Sigmoid colon (tissue), 7 donors: ENCODE data around the gene CACNA2D3. TPM values are rescaled to one million over a fixed set of nuclear protein-coding genes. Genes with fewer than 3 reads are reported as not detected.
"Not testable (repeated sequence)": the region's sequence is repeated elsewhere in the genome, so short reads cannot be mapped to it uniquely, and the experiment has no call there.

ENCODE experiments used
- DNase-seq: peaks from one replicate; pipeline ENCODE4 v3.0.0-alpha.2; 2019
- H3K27ac ChIP-seq, 4 donors: fragments of 200-600 bp; sonication (generic); one replicate each; pipeline ENCODE4 v1.5.1; 2016 to 2019; ENCODE audit warnings: mild to moderate bottlenecking in 1 of 4
- H3K27me3 ChIP-seq, 3 donors: fragments of 200-600 bp; sonication (generic); one replicate each; pipeline ENCODE4 v1.5.1; 2019; ENCODE audit warnings: mild to moderate bottlenecking in 1 of 3
- H3K36me3 ChIP-seq, 4 donors: fragments of 200-600 bp; sonication (generic); one replicate each; pipeline ENCODE4 v1.5.1; 2016 to 2019
- H3K4me1 ChIP-seq, 4 donors: fragments of 200-600 bp; sonication (generic); one replicate each; pipeline ENCODE4 v1.5.1; 2017 to 2019
- H3K4me3 ChIP-seq, 4 donors: fragments of 200-600 bp; sonication (generic); one replicate each; pipeline ENCODE4 v1.5.1; 2017 to 2019; ENCODE audit warnings: mild to moderate bottlenecking in 2 of 4, moderate library complexity in 1 of 4
- H3K9me3 ChIP-seq, 4 donors: fragments of 200-600 bp in 3 of 4; sonication (generic) in 3 of 4; one replicate each; pipeline versions ENCODE4 v1.5.1 to v1.6.1; 2013 to 2019
- EP300 ChIP-seq, 4 donors: sonication (generic); formaldehyde crosslinking; IDR thresholded peaks; one replicate each; pipeline ENCODE4 v1.6.1; 2017; ENCODE audit warnings: antibody characterized with exemption in 4 of 4
- POLR2A ChIP-seq, 2 donors: fragments of 450-650 bp; IDR thresholded peaks; one replicate each; pipeline ENCODE4 v1.6.1; 2016; ENCODE audit warnings: antibody characterized with exemption in 2 of 2, mild to moderate bottlenecking in 2 of 2, moderate library complexity in 2 of 2
- POLR2AphosphoS5 ChIP-seq, 4 donors: sonication (generic); formaldehyde crosslinking; IDR thresholded peaks; one replicate each; pipeline ENCODE4 v1.6.1; 2017; ENCODE audit warnings: antibody characterized with exemption in 4 of 4
- WGBS, 2 donors: extraction: QIAGEN DNeasy Blood & Tissue Kit; methylation state at CpG; one replicate each; pipeline ENCODE4 v1.1.7; 2013; 5-methylcytosine and 5-hydroxymethylcytosine counted together
- intact Hi-C: fragments of 100-400 bp; cut with DNase I; formaldehyde crosslinking; loops from one replicate; pipeline ENCODE4 v1.15.1; 2023
- polyA plus RNA-seq, 3 donors: library from polyadenylated mRNA; stranded (reverse); fragments of 200-250 nt; gene quantifications; one replicate each; pipeline ENCODE4 v1.2.3, GENCODE V29; 2013
- total RNA-seq, 4 donors: library from RNA; depleted of rRNA; stranded (reverse); fragments of >200 nt; gene quantifications; one replicate each; pipeline ENCODE4 v1.1.0, GENCODE V29; 2016
- TF ChIP-seq, protein P1 (sequence below), 4 experiments: fragments of 450-650 bp in 3 of 4; fragments of 200-600 bp in 1 of 4; IDR thresholded peaks; one replicate each; pipeline ENCODE4 v1.5.1; 2016 to 2019; ENCODE audit warnings: antibody characterized with exemption in 4 of 4, mild to moderate bottlenecking in 3 of 4, moderate library complexity in 2 of 4
- donor health status: healthy with polysubstance abuse.
- donor health status: Bipolar disorder and iron deficiency.
- donor health status: healthy.

The CACNA2D3 gene
- total and polyA plus RNA-seq, 7 donors = 0.32 to 10.2 (median 4.8) TPM; not detected in 1

DNA sequence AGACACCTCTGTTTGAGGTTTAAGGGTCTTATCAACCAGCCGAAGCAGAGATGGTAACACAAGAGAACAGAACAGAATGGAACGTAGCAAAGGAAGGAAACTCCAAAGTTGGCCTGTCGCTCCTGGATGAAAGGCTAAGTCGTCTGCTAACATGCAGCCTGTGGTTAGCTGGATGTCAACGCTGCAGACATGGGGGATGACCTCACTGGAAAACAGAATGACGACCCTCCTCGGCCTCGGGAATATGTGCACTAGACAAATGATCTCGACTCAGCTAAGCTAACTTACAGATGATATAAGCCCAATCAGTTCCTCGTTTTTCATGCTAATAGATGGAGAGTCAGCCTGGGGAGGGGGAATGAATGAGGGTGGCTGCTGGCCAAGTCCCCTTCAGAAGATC, 983.3 kb downstream of the CACNA2D3 start:
- intact Hi-C loops = no loop called here

DNA sequence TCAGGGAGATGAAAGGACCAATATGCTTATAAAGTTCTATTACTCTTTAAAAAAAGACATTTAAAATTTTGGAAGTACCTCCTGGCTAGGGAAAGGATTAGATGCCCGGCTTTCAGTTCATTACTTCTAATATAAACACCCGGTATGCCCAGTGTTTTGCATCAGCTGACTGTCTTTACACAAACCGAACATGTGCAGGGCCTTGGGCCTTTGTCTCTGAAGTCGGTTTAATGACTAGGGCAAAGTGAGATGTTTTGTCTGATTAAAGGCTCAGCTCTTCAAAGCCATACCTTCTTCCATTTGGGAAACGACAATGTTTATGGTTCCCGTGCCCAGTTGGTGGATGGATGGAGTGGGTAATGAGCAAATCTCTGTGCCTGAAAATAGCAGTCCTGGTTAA, 984.8 kb downstream of the CACNA2D3 start:
- Histone ChIP-seq H3K27me3 (no peaks in the 10 kb centered on the region), H3K4me3 (no peak overlapping the region), H3K27ac (no peak overlapping the region), H3K9me3 (no peaks in the 10 kb centered on the region), H3K36me3 (no peaks in the 10 kb centered on the region), H3K4me1 (no peaks in the 10 kb centered on the region)
- TF ChIP-seq, protein P1, sequence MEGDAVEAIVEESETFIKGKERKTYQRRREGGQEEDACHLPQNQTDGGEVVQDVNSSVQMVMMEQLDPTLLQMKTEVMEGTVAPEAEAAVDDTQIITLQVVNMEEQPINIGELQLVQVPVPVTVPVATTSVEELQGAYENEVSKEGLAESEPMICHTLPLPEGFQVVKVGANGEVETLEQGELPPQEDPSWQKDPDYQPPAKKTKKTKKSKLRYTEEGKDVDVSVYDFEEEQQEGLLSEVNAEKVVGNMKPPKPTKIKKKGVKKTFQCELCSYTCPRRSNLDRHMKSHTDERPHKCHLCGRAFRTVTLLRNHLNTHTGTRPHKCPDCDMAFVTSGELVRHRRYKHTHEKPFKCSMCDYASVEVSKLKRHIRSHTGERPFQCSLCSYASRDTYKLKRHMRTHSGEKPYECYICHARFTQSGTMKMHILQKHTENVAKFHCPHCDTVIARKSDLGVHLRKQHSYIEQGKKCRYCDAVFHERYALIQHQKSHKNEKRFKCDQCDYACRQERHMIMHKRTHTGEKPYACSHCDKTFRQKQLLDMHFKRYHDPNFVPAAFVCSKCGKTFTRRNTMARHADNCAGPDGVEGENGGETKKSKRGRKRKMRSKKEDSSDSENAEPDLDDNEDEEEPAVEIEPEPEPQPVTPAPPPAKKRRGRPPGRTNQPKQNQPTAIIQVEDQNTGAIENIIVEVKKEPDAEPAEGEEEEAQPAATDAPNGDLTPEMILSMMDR (IDR thresholded peaks at IDR 0.05) = no peak
- no peak for TF ChIP-seq POLR2A (IDR thresholded peaks at IDR 0.05)
- TF ChIP-seq POLR2AphosphoS5 (IDR thresholded peaks at IDR 0.05) = no peak
- TF ChIP-seq EP300 (IDR thresholded peaks at IDR 0.05) = no peak
- intact Hi-C loops = no loop called here
- no peak for DNase-seq
- WGBS, 2 donors = 78 to 79% methylated on average over 6 of the region's 6 CpGs

More for the DNA sequence above, 983.3 kb downstream of the CACNA2D3 start:
- Histone ChIP-seq H3K36me3 (no peaks in the 10 kb centered on the region), H3K4me3 (no peak overlapping the region), H3K27me3 (no peaks in the 10 kb centered on the region), H3K27ac (no peak overlapping the region), H3K9me3 (no peaks in the 10 kb centered on the region), H3K4me1 (no peaks in the 10 kb centered on the region)
- 79 to 89% methylated on average over 10 of the region's 10 CpGs for WGBS, 2 donors
- no peak for DNase-seq
- TF ChIP-seq EP300 (IDR thresholded peaks at IDR 0.05) = no peak
- TF ChIP-seq, protein P1 (IDR thresholded peaks at IDR 0.05) = no peak
- no peak for TF ChIP-seq POLR2AphosphoS5 (IDR thresholded peaks at IDR 0.05)
- TF ChIP-seq POLR2A (IDR thresholded peaks at IDR 0.05) = no peak

DNA sequence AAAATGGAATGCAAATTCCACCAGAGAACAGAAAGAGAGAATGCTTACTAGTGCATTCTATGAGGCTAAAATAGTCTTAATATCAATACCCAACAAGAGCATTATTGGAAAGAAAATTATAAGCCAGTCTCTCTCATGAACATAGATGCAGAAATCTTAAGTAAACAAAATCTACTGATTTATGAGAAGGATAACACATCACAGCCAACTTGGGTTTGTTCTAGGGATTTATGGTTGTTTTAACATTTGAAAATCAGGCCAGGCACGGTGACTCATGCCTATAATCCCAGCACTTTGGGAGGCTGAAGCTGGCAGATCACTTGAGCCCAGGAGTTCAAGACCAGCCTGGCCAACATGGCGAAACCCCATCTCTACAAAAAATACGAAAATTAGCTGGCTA, 989.6 kb downstream of the CACNA2D3 start:
- intact Hi-C loops, H3K9me3 ChIP-seq, DNase-seq, H3K36me3 ChIP-seq, H3K4me1 ChIP-seq, H3K4me3 ChIP-seq, H3K27ac ChIP-seq, H3K27me3 ChIP-seq: not testable (repeated sequence)
- 58 to 69% methylated on average over 3 of the region's 3 CpGs for WGBS, 2 donors

DNA sequence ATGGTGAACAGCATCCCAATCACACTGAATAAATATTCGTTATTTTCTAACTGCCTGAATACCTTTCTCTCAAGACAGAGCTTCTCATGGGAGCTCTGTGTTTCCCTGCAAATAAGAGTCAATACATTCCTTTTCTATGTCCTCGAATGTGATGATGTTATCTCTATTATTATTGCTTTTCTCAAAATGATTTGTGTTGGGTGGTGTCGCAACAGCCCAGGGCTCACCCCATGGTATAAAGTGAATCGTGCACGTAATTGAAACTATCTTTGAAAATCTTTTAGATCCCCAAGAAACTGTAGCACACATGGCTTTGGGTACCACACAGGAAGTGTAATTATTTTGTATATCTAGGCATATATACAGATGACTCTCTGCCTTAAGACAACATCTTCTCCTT, 996.1 kb downstream of the CACNA2D3 start:
- DNase-seq = no peak
- H3K4me3 ChIP-seq = no peak overlapping the region
- WGBS, 2 donors = 86 to 89% methylated on average over 5 of the region's 5 CpGs
- TF ChIP-seq POLR2A (IDR thresholded peaks at IDR 0.05) (no peak), EP300 (IDR thresholded peaks at IDR 0.05) (no peak), POLR2AphosphoS5 (IDR thresholded peaks at IDR 0.05) (no peak)
- TF ChIP-seq, protein P1 (IDR thresholded peaks at IDR 0.05) = no peak
- no peaks in the 10 kb centered on the region for H3K36me3 ChIP-seq
- intact Hi-C loops = no loop called here
- H3K9me3 ChIP-seq = no peaks in the 10 kb centered on the region
- H3K4me1 ChIP-seq = peaks cover 0 to 7% (median 0%) of the 10 kb centered on the region in 4 donors
- no peaks in the 10 kb centered on the region for H3K27me3 ChIP-seq
- H3K27ac ChIP-seq = no peak overlapping the region

DNA sequence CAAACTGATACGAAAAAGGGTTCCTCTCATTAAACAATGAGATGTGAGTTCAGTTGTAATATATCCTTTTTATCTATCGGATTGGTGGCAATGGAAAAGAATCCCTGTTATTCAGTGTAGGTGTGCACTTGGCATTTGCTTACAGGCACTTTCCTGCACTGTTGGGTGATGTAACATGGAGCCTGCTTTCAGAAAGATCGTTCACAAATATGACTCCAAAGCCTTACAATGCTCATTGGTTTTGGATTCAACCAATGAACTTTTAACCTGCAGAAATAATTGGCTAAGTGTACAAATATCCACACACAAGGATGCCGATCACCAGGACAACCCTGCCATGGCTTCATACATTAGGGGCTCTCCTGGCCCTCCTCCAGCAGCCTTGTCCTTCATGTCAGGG, 996.9 kb downstream of the CACNA2D3 start:
- intact Hi-C loops = no loop called here
- H3K4me1 ChIP-seq = peaks cover 0 to 7% (median 0%) of the 10 kb centered on the region in 4 donors
- H3K9me3 ChIP-seq = no peaks in the 10 kb centered on the region
- no peak overlapping the region for H3K27ac ChIP-seq
- 88 to 89% methylated on average over 4 of the region's 4 CpGs for WGBS, 2 donors
- no peak overlapping the region for H3K4me3 ChIP-seq
- DNase-seq = no peak
- H3K36me3 ChIP-seq = no peaks in the 10 kb centered on the region
- H3K27me3 ChIP-seq = no peaks in the 10 kb centered on the region
- TF ChIP-seq POLR2A (IDR thresholded peaks at IDR 0.05) (no peak), EP300 (IDR thresholded peaks at IDR 0.05) (no peak), POLR2AphosphoS5 (IDR thresholded peaks at IDR 0.05) (no peak)
- TF ChIP-seq, protein P1 (IDR thresholded peaks at IDR 0.05) = no peak
